Right lung (tissue), 5 donors: ENCODE data around the gene MOB1A. TPM values are rescaled to one million over a fixed set of nuclear protein-coding genes. Genes with fewer than 3 reads are reported as not detected.
"Not testable (repeated sequence)": the region's sequence is repeated elsewhere in the genome, so short reads cannot be mapped to it uniquely, and the experiment has no call there.

Source experiments
- DNase-seq, 2 donors: peaks; one replicate each; pipeline ENCODE4 v3.0.0-alpha.2; 2013
- polyA plus RNA-seq, 5 donors: library from polyadenylated mRNA; unstranded; fragments of 120-200 nt; gene quantifications; one replicate each; pipeline versions ENCODE4 v1.2.1 to v1.2.3, GENCODE V29; 2013; ENCODE audit warnings: inconsistent platforms in 1 of 5, low replicate concordance in 1 of 5; ENCODE audit not compliant: insufficient read length in 5 of 5, insufficient read depth in 1 of 5

Gene MOB1A
- polyA plus RNA-seq, 5 donors: 71.8 to 106 (median 79.5) TPM

GRCh38 chr2:74149570-74150319 is 28.9 kb downstream of the MOB1A start:
- DNase-seq: no peak

- no peak for DNase-seq
Measured at GRCh38 chr2:74149247-74149525, 29.5 kb downstream of the MOB1A start.

GRCh38 chr2:74148457-74149246 is 30.0 kb downstream of the MOB1A start:
- DNase-seq: no peak

DNA sequence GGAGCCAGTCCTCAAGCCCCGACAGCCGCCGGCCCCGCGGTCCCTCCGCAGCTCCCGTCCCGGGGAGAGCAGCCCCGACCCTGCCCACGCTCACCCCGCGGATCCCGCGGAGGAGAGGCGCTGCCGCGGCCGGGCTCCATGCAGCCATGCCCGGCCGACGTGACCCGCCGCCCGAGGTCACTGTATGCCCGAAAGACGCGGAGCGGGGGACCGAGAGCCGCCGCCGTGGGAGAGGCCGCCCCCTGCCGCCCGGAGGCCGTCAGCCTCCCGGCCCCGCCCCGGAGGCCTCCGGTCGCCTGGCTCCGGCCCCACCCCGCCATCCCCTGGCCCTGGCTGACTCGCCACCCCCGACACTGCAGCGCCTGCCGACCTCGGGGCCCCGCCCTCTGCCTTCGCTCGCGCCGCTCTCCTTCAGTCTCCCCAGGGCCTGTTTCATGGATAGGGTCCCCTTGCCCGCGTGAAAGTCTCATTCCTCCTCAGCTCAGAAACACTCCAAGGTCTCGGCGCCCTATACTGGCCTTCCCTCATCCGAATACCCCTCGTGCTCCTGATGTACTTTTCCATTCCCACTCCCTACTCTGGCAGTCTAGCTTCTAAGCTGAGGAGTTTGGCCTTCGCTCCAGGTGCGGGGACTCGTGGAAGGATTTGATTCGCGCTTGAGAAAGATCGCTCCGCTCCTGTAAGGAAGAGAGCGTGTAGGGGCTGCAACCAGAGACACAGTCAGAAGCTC is 30.8 kb downstream of the MOB1A start, which contains the start of gene BOLA3:
Gene BOLA3, minus strand, starts transcription at position 186 of the 730 bp plus-strand sequence. Its CDS starts 38 bp downstream, at position 148.
- DNase-seq: peak; percentile 80 to 81

GRCh38 chr2:74146929-74147726 is 31.6 kb downstream of the MOB1A start:
- no peak for DNase-seq

DNA sequence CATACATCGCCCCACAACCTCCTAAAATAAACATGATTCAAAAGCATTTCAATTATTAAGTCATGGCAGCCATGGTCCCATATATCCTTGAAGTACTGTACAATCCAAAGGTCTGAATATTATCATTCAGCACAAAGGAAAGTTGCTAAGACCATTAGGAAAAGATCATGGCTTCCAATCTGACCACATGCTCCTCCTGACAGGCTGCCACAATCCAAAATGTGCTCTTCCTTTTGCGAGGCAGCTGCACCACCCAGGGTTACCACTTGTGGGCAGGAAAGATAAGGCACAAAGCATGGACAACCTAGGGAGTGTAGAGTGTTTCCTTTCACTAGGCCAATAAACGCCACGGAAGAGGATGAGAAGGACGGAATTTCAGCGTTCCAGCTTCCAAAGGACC is 36.3 kb downstream of the MOB1A start:
- no peak for DNase-seq

DNA sequence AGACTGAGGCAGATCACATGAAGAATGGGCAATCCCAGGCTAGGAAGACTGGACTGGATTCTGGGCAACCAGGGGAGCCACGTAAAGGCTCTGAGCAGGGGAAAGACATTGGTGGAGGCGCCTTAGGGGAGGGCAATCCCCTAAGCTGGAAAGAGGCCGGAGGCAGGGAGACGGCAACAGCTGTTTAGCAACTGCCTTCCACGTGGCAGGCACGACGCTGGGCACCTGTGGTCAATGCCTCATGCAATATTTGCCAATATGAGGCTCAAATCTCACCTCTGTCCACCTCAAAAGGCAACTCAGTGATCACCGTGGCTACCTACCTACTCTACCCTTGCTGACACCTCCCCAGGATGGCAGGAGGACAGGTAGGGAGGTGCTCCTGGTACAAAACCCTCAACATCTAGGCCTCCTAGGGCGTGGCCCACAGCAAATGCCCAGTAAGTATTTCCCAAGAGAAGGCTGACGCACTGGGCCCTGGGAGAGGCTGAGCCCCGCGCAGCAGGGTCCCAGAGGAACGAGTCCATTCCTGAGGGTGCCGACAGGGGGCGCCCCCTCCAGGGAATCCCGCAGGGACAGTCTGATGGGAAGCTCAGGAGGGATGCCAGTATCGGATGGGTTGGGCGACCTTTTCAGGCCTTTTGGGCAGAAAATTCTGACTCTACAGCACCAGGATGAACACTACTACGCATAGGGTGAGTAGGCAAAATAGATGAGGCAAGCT is 39.9 kb downstream of the MOB1A start:
- DNase-seq: no peak

DNA sequence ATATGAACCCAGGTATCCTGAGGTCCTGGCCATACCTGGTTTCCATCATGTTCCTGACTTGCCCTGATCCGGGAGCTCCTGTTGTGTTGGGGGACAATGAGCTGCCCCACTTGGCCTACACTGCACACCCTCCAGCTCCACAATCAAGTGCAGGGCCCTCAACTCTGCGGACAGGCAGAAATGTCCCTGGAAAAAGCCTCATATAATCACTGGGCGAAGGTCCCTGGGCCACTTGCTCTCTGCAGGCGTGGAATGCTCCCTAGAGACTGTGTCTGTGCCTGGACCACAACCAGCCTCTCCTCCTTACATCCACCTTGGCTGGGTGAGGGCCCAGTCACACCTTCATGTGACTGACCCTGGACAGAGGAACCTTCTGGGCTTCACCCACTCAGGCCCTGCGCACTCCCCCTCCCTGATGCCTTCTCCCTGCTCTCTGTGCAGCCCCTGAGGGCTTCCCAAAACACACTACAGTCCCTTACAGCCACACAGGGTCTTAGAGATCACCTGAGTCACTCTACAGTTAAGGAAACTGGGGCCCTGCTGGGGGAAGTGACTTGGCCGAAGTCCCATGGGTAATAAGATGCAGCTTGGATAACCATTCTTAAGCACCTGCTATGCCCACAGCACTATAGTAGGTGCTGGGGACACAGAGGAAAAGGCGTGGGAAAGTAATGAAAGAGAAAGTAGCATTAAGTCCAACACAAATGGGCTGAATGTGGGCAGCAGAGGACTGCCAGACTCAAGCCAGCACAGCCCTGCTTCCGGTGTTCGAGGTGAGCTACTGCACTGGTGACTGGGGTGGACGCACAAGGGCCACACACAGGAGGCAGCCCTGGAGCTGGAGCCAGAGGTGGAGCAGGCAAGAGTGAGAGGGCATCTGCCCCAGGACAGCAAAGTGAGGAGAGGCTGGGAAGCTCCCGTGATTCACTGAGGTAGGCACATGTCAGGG is 40.8 kb downstream of the MOB1A start:
- DNase-seq: no peak

- DNase-seq: no peak
Measured at GRCh38 chr2:74131901-74132300, 46.8 kb downstream of the MOB1A start.

DNA sequence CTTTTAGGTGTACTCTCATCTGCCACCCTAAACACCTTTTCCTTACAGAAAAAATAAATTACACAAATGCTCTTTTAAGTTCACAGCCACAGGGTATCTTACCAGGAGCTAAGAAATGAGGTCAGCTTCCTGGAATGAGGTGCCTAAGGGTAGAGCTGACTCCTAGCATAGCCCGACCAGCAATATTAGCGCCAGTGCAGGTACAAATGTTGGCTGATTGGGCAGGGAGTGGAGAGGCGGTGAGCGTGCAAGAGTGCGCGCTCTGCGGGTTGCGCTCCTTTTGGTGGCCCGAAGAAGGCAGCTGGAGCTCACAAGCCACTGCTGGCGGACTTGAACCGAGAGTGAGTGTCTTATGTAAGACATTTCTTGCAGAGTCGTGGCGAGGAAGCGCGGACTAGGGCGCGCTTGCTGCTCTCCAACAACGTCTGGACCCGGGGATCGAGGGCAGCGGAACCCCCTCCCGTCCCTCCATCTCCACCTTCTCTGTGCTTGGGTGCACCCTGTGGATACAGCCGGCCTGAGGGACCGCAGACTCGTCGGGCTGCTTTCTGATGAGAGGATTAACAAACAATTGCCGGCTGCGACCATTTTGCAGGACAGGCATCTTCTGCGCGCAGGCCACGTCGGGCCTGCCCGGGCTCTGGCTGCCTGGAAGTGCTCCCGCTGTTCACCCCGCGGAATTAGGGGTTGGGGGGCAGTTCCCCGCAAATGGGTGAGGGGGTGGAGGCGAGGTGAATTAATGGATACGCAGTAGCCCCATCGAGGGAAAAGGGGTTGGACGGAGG is 48.3 kb downstream of the MOB1A start:
- no peak for DNase-seq

GRCh38 chr2:74128206-74128605 is 50.5 kb downstream of the MOB1A start:
- DNase-seq: no peak

DNA sequence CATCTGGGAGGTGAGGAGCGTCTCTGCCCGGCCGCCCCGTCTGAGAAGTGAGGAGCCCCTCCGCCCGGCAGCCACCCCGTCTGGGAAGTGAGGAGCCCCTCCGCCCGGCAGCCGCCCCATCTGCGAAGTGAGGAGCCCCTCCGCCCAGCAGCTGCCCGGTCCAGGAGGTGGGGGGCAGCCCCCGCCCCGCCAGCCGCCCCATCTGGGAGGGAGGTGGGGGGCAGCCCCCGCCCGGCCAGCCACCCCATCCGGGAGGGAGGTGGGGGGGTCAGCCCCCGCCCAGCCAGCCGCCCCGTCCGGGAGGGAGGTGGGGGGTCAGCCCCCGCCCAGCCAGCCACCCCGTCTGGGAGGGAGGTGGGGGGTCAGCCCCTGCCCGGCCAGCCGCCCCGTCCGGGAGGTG is 54.7 kb downstream of the MOB1A start:
- not testable (repeated sequence) for DNase-seq

- DNase-seq: not testable (repeated sequence)
Measured at GRCh38 chr2:74121846-74122245, 56.8 kb downstream of the MOB1A start.

GRCh38 chr2:74119912-74120825 is 58.5 kb downstream of the MOB1A start:
- peak; percentile 64 to 79 for DNase-seq

GRCh38 chr2:74119339-74119738 is 59.3 kb downstream of the MOB1A start:
- DNase-seq: no peak

DNA sequence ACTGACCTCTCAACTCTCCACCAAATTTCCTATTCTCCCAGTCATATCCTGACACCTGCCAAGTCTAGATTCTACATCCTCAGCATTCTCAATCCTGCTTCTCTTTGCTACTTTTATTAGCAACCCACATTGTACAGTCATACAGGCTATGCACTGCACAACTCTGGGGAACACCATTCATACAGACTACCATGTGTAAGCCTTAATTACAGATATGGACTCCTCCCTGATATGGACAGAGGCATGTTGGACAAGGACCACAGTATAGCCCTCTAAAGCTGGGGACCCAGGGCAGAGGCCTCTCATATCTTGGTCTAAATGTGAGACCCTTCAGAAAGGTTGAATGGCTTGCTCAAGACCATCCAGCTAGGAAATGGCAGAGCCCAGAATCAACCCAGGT is 67.3 kb downstream of the MOB1A start:
- DNase-seq: no peak

DNA sequence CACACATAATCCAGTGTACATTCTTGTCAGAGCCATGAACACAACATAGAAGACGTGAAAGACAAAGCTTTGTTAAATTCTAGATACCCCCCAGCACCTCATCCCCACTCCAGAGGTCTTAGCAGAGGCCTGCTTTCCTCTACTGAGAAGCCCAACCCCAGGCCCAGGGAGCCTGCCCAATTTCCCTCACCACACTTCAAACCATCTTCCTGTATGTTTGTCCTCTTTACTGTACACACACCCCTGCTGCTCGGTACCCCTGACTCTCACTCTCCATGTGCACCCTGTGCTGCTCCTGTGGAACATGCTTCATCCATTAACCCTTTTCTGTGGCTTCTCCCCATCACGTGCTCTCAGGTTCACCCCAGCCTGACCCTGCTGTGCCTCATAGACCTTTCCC is 68.1 kb downstream of the MOB1A start:
- DNase-seq: no peak

- no peak for DNase-seq
Measured at GRCh38 chr2:74109551-74109950, 69.1 kb downstream of the MOB1A start.
